Left lung (tissue), 10 donors: ENCODE data around the gene SGMS2. TPM values are rescaled to one million over a fixed set of nuclear protein-coding genes. Genes with fewer than 3 reads are reported as not detected.
A peak's percentile ranks its signal among the peaks of the same experiment; 100 is the strongest.

Experiments
- ATAC-seq: fragments of 200-7000 bp; cut with Tn5 transposase; one replicate; pipeline ENCODE4 v1.9.1; 2020; ENCODE audit warnings: moderate library complexity
- DNase-seq, 4 donors: peaks; one replicate each; pipeline ENCODE4 v3.0.0-alpha.2; 2013 to 2020
- H3K27ac ChIP-seq, 2 donors: fragments of 200-600 bp; sonication (generic) in 1 of 2; one replicate each; pipeline versions ENCODE4 v1.5.0 to v1.8.0; 2020 to 2021
- H3K27me3 ChIP-seq, 2 donors: fragments of 200-600 bp; sonication (generic) in 1 of 2; one replicate each; pipeline versions ENCODE4 v1.5.0 to v1.8.0; 2020 to 2021
- H3K36me3 ChIP-seq, 2 donors: fragments of 200-600 bp; sonication (generic) in 1 of 2; one replicate each; pipeline versions ENCODE4 v1.5.0 to v1.8.0; 2020 to 2021
- H3K4me1 ChIP-seq, 2 donors: fragments of 200-600 bp; one replicate each; pipeline ENCODE4 v1.8.0; 2021
- H3K4me3 ChIP-seq, 2 donors: fragments of 200-600 bp; sonication (generic) in 1 of 2; one replicate each; pipeline versions ENCODE4 v1.5.0 to v1.8.0; 2020 to 2021; ENCODE audit warnings: mild to moderate bottlenecking in 1 of 2
- H3K9me3 ChIP-seq, 2 donors: fragments of 200-600 bp; sonication (generic) in 1 of 2; one replicate each; pipeline versions ENCODE4 v1.5.0 to v1.8.0; 2020 to 2021
- intact Hi-C, 2 donors: fragments of 100-400 bp; cut with DNase I; formaldehyde crosslinking; loops; one replicate each; pipeline versions ENCODE4 v1.11.2 to v1.14.2; 2022
- polyA plus RNA-seq, 6 donors: library from polyadenylated mRNA; unstranded; fragments of 120-200 nt; gene quantifications; one replicate each; pipeline ENCODE4 v1.2.1, GENCODE V29; 2013; ENCODE audit not compliant: insufficient read length in 6 of 6
- total RNA-seq, 2 donors: library from RNA; stranded (reverse); fragmentation: NEBNext Ultra II Directional; extraction: Animal tissue kit (Norgen Biotek cat#: 25700); gene quantifications; one replicate each; pipeline ENCODE4 v1.2.1, GENCODE V29; 2021
- TF ChIP-seq, protein P1 (sequence below), 2 donors: fragments of 200-600 bp; sonication (generic) in 1 of 2; IDR thresholded peaks; one replicate each; pipeline versions ENCODE4 v1.5.0 to v1.8.0; 2021; ENCODE audit warnings: antibody characterized with exemption in 2 of 2
- donor health status: DM: no; HTN: yes; CAD: no.
- donor health status: DM: no; HTN: no; CAD: no.

Gene SGMS2
- total and polyA plus RNA-seq, 8 donors, result 11.7 to 106 (median 17.1) TPM

DNA sequence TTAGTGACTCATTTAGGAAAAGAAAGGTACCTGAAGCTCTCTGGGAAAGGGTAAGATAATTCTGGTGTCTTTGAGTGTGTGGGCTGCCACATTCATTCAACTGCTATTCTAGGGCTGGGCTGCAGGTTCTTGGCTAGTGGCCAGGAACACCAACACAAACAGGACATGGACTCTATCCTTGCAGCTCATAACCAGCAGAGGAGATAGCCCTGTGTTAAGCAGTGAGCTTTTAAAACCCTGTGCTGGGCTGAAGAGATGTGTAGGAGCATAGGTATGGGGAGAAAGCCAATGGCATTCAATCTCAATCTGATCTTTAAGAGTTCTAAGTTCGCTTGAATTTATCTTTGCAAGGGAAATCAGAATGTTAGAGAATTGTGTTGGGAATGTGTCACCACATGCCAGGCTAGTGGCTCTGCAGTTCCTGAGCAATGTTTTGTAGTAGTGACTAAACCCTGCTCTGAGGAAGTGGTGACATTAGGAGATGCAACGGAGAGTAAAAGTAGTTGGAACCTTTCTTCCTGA, 39.2 kb downstream of the SGMS2 start:
- no peaks in the 10 kb centered on the region for H3K27me3 ChIP-seq
- peaks cover 0 to 16% of the 10 kb centered on the region in 2 donors for H3K36me3 ChIP-seq
- H3K27ac ChIP-seq, result peak overlapping the region in 1 of 2 donors; percentile 45
- TF ChIP-seq, protein P1, sequence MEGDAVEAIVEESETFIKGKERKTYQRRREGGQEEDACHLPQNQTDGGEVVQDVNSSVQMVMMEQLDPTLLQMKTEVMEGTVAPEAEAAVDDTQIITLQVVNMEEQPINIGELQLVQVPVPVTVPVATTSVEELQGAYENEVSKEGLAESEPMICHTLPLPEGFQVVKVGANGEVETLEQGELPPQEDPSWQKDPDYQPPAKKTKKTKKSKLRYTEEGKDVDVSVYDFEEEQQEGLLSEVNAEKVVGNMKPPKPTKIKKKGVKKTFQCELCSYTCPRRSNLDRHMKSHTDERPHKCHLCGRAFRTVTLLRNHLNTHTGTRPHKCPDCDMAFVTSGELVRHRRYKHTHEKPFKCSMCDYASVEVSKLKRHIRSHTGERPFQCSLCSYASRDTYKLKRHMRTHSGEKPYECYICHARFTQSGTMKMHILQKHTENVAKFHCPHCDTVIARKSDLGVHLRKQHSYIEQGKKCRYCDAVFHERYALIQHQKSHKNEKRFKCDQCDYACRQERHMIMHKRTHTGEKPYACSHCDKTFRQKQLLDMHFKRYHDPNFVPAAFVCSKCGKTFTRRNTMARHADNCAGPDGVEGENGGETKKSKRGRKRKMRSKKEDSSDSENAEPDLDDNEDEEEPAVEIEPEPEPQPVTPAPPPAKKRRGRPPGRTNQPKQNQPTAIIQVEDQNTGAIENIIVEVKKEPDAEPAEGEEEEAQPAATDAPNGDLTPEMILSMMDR (IDR thresholded peaks at IDR 0.05), result no peak
- H3K4me3 ChIP-seq, result no peak overlapping the region
- intact Hi-C loops, result no loop called here
- H3K9me3 ChIP-seq, result no peaks in the 10 kb centered on the region
- H3K4me1 ChIP-seq, result peaks cover 0 to 19% of the 10 kb centered on the region in 2 donors
- ATAC-seq, result peak; percentile 40
- DNase-seq, result no peak

DNA sequence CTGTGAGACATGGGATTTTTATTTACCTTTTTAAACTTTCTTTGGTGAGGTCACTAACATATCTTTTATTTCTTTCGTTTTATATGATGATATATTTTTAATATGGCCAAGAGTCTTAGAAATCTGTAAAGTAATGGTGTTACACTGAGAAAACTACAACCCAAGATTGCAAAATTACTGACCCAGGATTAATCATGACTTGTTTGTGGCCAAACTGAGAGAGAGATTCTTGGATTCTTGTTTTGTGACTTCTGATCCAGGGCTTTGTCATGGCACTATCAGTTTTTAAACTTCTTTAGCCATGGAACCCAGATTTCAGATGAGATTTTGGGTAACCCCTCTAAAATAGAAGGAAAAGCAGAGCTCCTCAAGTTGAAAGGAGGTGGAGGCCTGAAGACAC, 42.0 kb downstream of the SGMS2 start:
- Histone ChIP-seq H3K27me3 (no peaks in the 10 kb centered on the region), H3K27ac (no peak overlapping the region), H3K9me3 (no peaks in the 10 kb centered on the region), H3K4me3 (no peak overlapping the region), H3K4me1 (peaks cover 0 to 25% of the 10 kb centered on the region in 2 donors), H3K36me3 (no peaks in the 10 kb centered on the region)
- intact Hi-C loops, result no loop called here
- no peak for DNase-seq
- no peak for ATAC-seq
- TF ChIP-seq, protein P1 (IDR thresholded peaks at IDR 0.05), result no peak

DNA sequence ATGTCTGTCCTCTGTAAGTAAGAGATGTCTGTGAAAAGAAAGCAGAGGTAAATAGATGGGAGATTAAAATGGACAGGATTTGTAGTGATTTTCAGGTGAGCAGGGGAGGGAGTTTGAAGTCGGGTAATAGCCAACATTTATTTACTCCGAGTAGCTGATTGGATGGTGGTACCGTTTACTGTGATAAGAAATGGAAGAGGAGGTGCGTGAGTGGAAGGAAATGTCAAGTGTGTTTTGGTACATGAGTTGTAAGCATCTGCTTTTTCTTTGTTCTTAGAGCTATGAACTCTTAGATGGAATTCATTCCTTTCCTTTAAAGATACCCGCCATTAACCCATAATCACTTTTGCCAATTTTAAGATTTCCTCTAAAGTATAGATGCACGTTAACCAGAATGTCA, 45.5 kb downstream of the SGMS2 start:
- no peaks in the 10 kb centered on the region for H3K9me3 ChIP-seq
- H3K4me3 ChIP-seq, result no peak overlapping the region
- peaks cover 0 to 6% of the 10 kb centered on the region in 2 donors for H3K4me1 ChIP-seq
- H3K27me3 ChIP-seq, result no peaks in the 10 kb centered on the region
- DNase-seq (no peak), ATAC-seq (peak; percentile 22)
- intact Hi-C loops, result no loop called here
- no peak overlapping the region for H3K27ac ChIP-seq
- H3K36me3 ChIP-seq, result no peaks in the 10 kb centered on the region
- TF ChIP-seq, protein P1 (IDR thresholded peaks at IDR 0.05), result no peak

DNA sequence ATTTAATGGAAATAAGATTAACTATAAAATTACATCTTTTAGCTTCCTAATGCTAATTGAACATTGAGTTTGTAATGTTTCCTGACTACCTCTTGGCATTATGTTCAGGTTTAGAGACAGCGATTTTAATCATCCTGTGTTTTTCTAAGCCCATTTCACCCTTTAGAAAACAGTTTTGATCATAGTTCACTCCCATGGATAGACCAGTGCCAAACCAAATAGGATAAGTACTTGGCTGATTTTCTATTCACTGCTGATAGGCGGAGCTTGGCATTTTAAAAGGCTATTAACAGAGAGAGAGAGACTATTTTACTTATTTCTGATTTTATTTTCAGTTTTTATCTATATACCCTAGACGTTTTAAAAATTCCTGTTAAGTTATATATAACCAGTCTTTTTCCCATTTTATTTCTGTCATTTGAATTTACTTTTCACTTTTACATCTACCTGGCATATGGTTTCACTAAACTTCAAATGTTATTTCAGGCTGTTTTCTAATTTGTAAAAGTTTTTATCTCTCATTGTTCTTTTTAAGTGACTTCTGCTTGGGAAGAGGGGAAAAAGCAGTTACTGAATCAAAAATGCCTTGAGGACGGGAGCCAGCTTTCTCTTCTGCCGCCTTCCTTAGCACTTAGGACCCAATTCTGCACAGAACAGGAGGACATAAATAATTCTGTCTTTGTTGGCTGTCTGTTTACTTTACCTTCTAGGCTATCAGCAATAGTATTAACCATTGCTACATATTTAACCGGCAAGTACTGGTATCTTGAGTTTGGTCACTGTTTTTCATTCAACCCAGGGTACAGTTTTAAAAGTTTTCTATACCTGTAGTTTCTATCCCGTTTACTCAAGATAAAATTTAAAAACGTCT, 46.4 kb downstream of the SGMS2 start:
- no peaks in the 10 kb centered on the region for H3K9me3 ChIP-seq
- H3K36me3 ChIP-seq, result no peaks in the 10 kb centered on the region
- TF ChIP-seq, protein P1 (IDR thresholded peaks at IDR 0.05), result no peak
- no peaks in the 10 kb centered on the region for H3K27me3 ChIP-seq
- H3K4me3 ChIP-seq, result no peak overlapping the region
- peaks cover 0 to 11% of the 10 kb centered on the region in 2 donors for H3K4me1 ChIP-seq
- ATAC-seq (peak; percentile 82), DNase-seq (no peak)
- intact Hi-C loops, result no loop called here
- H3K27ac ChIP-seq, result no peak overlapping the region

DNA sequence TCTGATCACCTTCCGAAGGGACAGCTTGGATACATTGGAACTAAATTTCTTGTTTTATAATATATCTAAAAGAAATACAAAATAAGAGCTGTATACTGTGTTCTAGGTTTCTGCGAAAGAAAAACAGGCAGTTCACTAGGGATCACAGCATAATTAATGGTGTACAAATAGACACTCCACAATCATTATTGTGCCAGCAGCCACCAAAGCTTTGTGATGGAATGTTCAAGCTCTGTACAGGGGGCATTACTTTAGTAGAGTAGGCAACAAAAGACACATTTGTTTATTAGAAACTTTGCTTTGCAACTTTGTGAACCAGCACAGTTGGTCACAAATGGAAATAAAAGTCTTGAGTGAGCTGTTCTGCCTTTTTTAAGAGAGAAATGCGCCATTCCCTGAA, 49.3 kb downstream of the SGMS2 start:
- no peaks in the 10 kb centered on the region for H3K27me3 ChIP-seq

More for the DNA sequence above, 49.3 kb downstream of the SGMS2 start:
- Histone ChIP-seq H3K4me1 (peaks cover 0 to 15% of the 10 kb centered on the region in 2 donors), H3K4me3 (no peak overlapping the region), H3K9me3 (no peaks in the 10 kb centered on the region), H3K27ac (no peak overlapping the region), H3K36me3 (no peaks in the 10 kb centered on the region)
- no peak for ATAC-seq
- DNase-seq, result no peak
- TF ChIP-seq, protein P1 (IDR thresholded peaks at IDR 0.05), result no peak
- intact Hi-C loops, result no loop called here
